SKM-1 (cell line): Measurements from ENCODE around the gene PPP1R16B.
"Not testable (repeated sequence)": the region's sequence is repeated elsewhere in the genome, so short reads cannot be mapped to it uniquely, and the experiment has no call there.

Experiments used
- DNase-seq: peaks from one replicate; lab custom pipeline; 2025; ENCODE audit not compliant: unreplicated experiment; lab: John Stamatoyannopoulos, UW

The PPP1R16B gene

GRCh38 chr20:38843346-38843745 lies 37.8 kb downstream of the PPP1R16B start:
- no peak for DNase-seq

- DNase-seq, result no peak
Observed at GRCh38 chr20:38844963-38845362, 39.5 kb downstream of the PPP1R16B start.

- no peak for DNase-seq
Observed at GRCh38 chr20:38847840-38848239, 42.3 kb downstream of the PPP1R16B start.

- no peak for DNase-seq
Observed at GRCh38 chr20:38853759-38854158, 48.3 kb downstream of the PPP1R16B start.

GRCh38 chr20:38854654-38855066 lies 49.2 kb downstream of the PPP1R16B start:
- no peak for DNase-seq

- DNase-seq, result no peak
Observed at GRCh38 chr20:38855356-38855755, 49.9 kb downstream of the PPP1R16B start.

- no peak for DNase-seq
Observed at GRCh38 chr20:38856570-38856969, 51.1 kb downstream of the PPP1R16B start.

GRCh38 chr20:38857703-38858102 lies 52.2 kb downstream of the PPP1R16B start:
- no peak for DNase-seq

- peak; percentile 62 for DNase-seq
Observed at GRCh38 chr20:38859070-38859690, 53.7 kb downstream of the PPP1R16B start.

- not testable (repeated sequence) for DNase-seq
Observed at GRCh38 chr20:38859857-38860256, 54.4 kb downstream of the PPP1R16B start.

- DNase-seq, result no peak
Observed at GRCh38 chr20:38861071-38861401, 55.5 kb downstream of the PPP1R16B start.

GRCh38 chr20:38862226-38862625 lies 56.7 kb downstream of the PPP1R16B start:
- DNase-seq, result no peak

- DNase-seq, result peak; percentile 42
Observed at GRCh38 chr20:38863024-38863851, 57.7 kb downstream of the PPP1R16B start.

GRCh38 chr20:38864662-38865061 lies 59.2 kb downstream of the PPP1R16B start:
- DNase-seq, result no peak

GRCh38 chr20:38866265-38867061 lies 61.0 kb downstream of the PPP1R16B start:
- no peak for DNase-seq

- no peak for DNase-seq
Observed at GRCh38 chr20:38867062-38867359, 61.5 kb downstream of the PPP1R16B start.

GRCh38 chr20:38870733-38871559 lies 65.4 kb downstream of the PPP1R16B start:
- DNase-seq, result no peak

GRCh38 chr20:38871560-38871953 lies 66.1 kb downstream of the PPP1R16B start:
- no peak for DNase-seq

- DNase-seq, result no peak
Observed at GRCh38 chr20:38872036-38872435, 66.5 kb downstream of the PPP1R16B start.

- DNase-seq, result no peak
Observed at GRCh38 chr20:38872491-38873049, 67.1 kb downstream of the PPP1R16B start.

GRCh38 chr20:38873050-38873581 lies 67.6 kb downstream of the PPP1R16B start:
- DNase-seq, result no peak
